D721Med (cell line): ENCODE results near the gene TBC1D4.

Source experiments
- DNase-seq: peaks from one replicate; pipeline ENCODE4 v3.0.0; 2011; ENCODE audit warnings: low spot score; ENCODE audit not compliant: insufficient read length
- FAIRE-seq: peaks from 2 replicates; lab custom pipeline; 2011; peaks lifted over from hg19 to GRCh38; lab: Jason Lieb, UNC
- CTCF ChIP-seq: IDR thresholded peaks from 2 replicates; pipeline ENCODE4 v1.5.1; 2012; ENCODE audit warnings: mild to moderate bottlenecking, control low read depth; ENCODE audit not compliant: insufficient read depth; ENCODE audit errors: missing control alignments

Gene TBC1D4

GRCh38 chr13:75326173-75327134, 155.5 kb downstream of the TBC1D4 start:
- FAIRE-seq (no peak), DNase-seq (no peak)
- TF ChIP-seq CTCF: no peak

GRCh38 chr13:75325711-75326110, 156.3 kb downstream of the TBC1D4 start:
- TF ChIP-seq CTCF: no peak
- DNase-seq (no peak), FAIRE-seq (no peak)

- FAIRE-seq (no peak), DNase-seq (no peak)
- no peak for TF ChIP-seq CTCF
Measured at GRCh38 chr13:75324413-75324940, 157.5 kb downstream of the TBC1D4 start.

GRCh38 chr13:75321084-75321483, 160.9 kb downstream of the TBC1D4 start:
- TF ChIP-seq CTCF: no peak
- FAIRE-seq (no peak), DNase-seq (no peak)

GRCh38 chr13:75319254-75319653, 162.7 kb downstream of the TBC1D4 start:
- FAIRE-seq (no peak), DNase-seq (no peak)
- no peak for TF ChIP-seq CTCF

- no peak for DNase-seq
- TF ChIP-seq CTCF: no peak
- no peak for FAIRE-seq
Measured at GRCh38 chr13:75318138-75318833, 163.7 kb downstream of the TBC1D4 start.
